Colon (tissue), 2 donors: ENCODE measurements around the gene FAM72B.
"Not testable (repeated sequence)": the region's sequence is repeated elsewhere in the genome, so short reads cannot be mapped to it uniquely, and the experiment has no call there.

Experiments
- FAIRE-seq: peaks from 2 replicates; lab custom pipeline; 2012; peaks lifted over from hg19 to GRCh38; lab: Jason Lieb, UNC
- donor health status: control.
- donor health status: control.

The FAM72B gene

GRCh38 chr1:121152788-121153187 is 31.4 kb downstream of the FAM72B start:
- not testable (repeated sequence) for FAIRE-seq

- FAIRE-seq: not testable (repeated sequence)
These were observed 32.8 kb downstream of the FAM72B start for GRCh38 chr1:121151294-121151693.

- not testable (repeated sequence) for FAIRE-seq
These were observed 35.5 kb downstream of the FAM72B start for GRCh38 chr1:121148489-121149190.

GRCh38 chr1:121140393-121140792 is 43.7 kb downstream of the FAM72B start:
- not testable (repeated sequence) for FAIRE-seq

- not testable (repeated sequence) for FAIRE-seq
These were observed 52.6 kb downstream of the FAM72B start for GRCh38 chr1:121131494-121131893.

- FAIRE-seq: not testable (repeated sequence)
These were observed 65.7 kb downstream of the FAM72B start for GRCh38 chr1:121118480-121118824.
